ENCODE measurements around the gene SLC2A6. TPM values are rescaled to one million over a fixed set of nuclear protein-coding genes. Genes with fewer than 3 reads are reported as not detected.

SLC2A6 gene
- total and polyA plus RNA-seq, 10 of the 15 experiments (the other 5 are each of a cell fraction or from before 2014, with no cell fraction given): 1.1 to 37.9 (median 18.3) TPM

DNA sequence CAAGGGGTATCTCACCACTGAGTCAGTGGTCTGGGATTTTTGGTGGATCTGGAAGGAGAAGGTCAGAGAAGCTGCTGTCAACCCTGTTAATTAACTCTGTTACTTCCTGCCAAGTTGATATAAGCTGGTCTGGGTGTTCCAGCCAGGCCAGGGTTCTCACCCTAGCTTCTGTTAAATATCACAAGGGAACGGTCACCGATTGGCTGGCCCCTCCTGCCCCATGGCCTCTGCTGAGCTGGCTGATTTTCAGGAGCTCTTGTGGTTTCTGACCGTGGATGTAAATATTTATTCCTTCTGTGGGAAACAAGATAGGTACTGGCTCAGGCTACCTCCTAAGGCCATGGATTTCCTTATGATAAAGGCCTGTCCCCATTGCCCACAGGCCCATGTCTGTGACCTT is 55.7 kb downstream of the SLC2A6 start:
- no peak overlapping the region for H3K27ac ChIP-seq (ENCODE audit: control insufficient read depth, insufficient read depth)
- no peak overlapping the region for H3K4me3 ChIP-seq
- no peaks in the 10 kb centered on the region; the same call in 1 of the 3 replicates for H3K9me3 ChIP-seq (replicated peaks; ENCODE audit: control insufficient read depth, insufficient read depth, low read length)
- peaks cover 32% of the 10 kb centered on the region for H3K4me1 ChIP-seq (ENCODE audit: control insufficient read depth, insufficient read depth, low read length)
- H3K9ac ChIP-seq (ENCODE audit: control insufficient read depth, insufficient read depth, low read length): no peak overlapping the region
- no peak for DNase-seq (ENCODE audit: low read depth, low spot score)
- POLR2A ChIA-PET: interaction anchor here (0.6 to 2.6 kb wide), 4 partner anchors 9 to 1264 kb away, joined by 3 to 12 read pairs (median 6); partner anchors contain the start of gene SLC2A6
- RAD21 ChIA-PET (ENCODE audit: unreplicated experiment): interaction anchor here (1.8 kb wide), 1 partner anchor 55 kb away, joined by 10 read pairs; the partner anchor contains the start of gene SLC2A6
- ATAC-seq: no peak
- TF ChIP-seq SUPT20H (IDR thresholded peaks at IDR 0.05; ENCODE audit: borderline replicate concordance, control insufficient read depth, low read depth, low read length) (no peak), FOXK2 (IDR thresholded peaks at IDR 0.05) (no peak), LARP7 (IDR thresholded peaks at IDR 0.05) (no peak), SREBF2 (IDR thresholded peaks at IDR 0.05; ENCODE audit: low read length) (no peak), CHD2 (IDR thresholded peaks at IDR 0.05; ENCODE audit: borderline replicate concordance, low read depth, low read length) (no peak), SMAD1 (IDR thresholded peaks at IDR 0.05; ENCODE audit: low read depth, partially characterized antibody) (no peak), POLR2A (IDR thresholded peaks at IDR 0.05; ENCODE audit: low read depth, low read length) (no peak), NRF1 (conservative IDR thresholded peaks at IDR 0.05; ENCODE audit: low read depth, low read length) (no peak)
- TF ChIP-seq, protein P1, sequence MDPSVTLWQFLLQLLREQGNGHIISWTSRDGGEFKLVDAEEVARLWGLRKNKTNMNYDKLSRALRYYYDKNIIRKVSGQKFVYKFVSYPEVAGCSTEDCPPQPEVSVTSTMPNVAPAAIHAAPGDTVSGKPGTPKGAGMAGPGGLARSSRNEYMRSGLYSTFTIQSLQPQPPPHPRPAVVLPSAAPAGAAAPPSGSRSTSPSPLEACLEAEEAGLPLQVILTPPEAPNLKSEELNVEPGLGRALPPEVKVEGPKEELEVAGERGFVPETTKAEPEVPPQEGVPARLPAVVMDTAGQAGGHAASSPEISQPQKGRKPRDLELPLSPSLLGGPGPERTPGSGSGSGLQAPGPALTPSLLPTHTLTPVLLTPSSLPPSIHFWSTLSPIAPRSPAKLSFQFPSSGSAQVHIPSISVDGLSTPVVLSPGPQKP (IDR thresholded peaks at IDR 0.05; ENCODE audit: low read depth, low read length): no peak
- H4K20me1 ChIP-seq (ENCODE audit: control insufficient read depth, insufficient read depth): no peaks in the 10 kb centered on the region
- no peak for FAIRE-seq
- no peak overlapping the region for H2AFZ ChIP-seq (ENCODE audit: control insufficient read depth, low read depth, low read length)
- intact Hi-C loops (cut with micrococcal nuclease; ENCODE audit: unreplicated experiment): no loop called here
- no peak overlapping the region for H3K4me2 ChIP-seq (ENCODE audit: control insufficient read depth, insufficient read depth)
- CTCF ChIA-PET: interaction anchor here (1.1 to 1.2 kb wide), 2 partner anchors 55 to 571 kb away, joined by 3 read pairs; partner anchors contain the start of gene SLC2A6
- SMC1A ChIA-PET (ENCODE audit: uncharacterized antibody, unreplicated experiment): interaction anchor here (0.9 to 2.3 kb wide), 3 partner anchors 14 to 37 kb away, joined by 3 to 6 read pairs (median 5); partner anchors contain the start of gene CACFD1
- in situ Hi-C loops (cut with MboI): no loop called here
- no peaks in the 10 kb centered on the region; a peak in 1 of 4 replicates for H3K27me3 ChIP-seq (replicated peaks in 1 of 2; ENCODE audit: control insufficient read depth in 2 of 2, insufficient read depth in 2 of 2, low read length in 1 of 2)
- 91% methylated on average over 3 of the region's 3 CpGs for WGBS (ENCODE audit: insufficient coverage, insufficient replicate concordance, low lambda C conversion rate, missing lambda C conversion rate)
- H3K36me3 ChIP-seq (ENCODE audit: control insufficient read depth in 2 of 2, insufficient read depth in 2 of 2, low read length in 1 of 2): no peaks in the 10 kb centered on the region
- BruUV-seq (replicated peaks): no TSS peak
- peaks cover under 1% of the 10 kb centered on the region for H3K79me2 ChIP-seq (ENCODE audit: control insufficient read depth, insufficient read depth, low read length)
